Smooth muscle cell (in vitro differentiated cells): ENCODE data around the gene NACAD. TPM values are rescaled to one million over a fixed set of nuclear protein-coding genes. Genes with fewer than 3 reads are reported as not detected.

Experiments used
- DNase-seq: peaks from one replicate; lab custom pipeline; 2025; ENCODE audit not compliant: unreplicated experiment; lab: John Stamatoyannopoulos, UW
- H2AFZ ChIP-seq: fragments of 200-600 bp; sonication (generic); 2 replicates; pipeline ENCODE4 v1.6.0; 2016; ENCODE audit warnings: antibody characterized with exemption, low read depth, mild to moderate bottlenecking
- H3F3A ChIP-seq: fragments of 200-600 bp; sonication (generic); 2 replicates; pipeline ENCODE4 v1.6.0; 2017; ENCODE audit warnings: antibody characterized with exemption, low read depth
- H3K27ac ChIP-seq: fragments of 200-600 bp; sonication (generic); 2 replicates; pipeline ENCODE4 v1.5.1; 2016; ENCODE audit warnings: low read depth, mild to moderate bottlenecking
- H3K27me3 ChIP-seq: fragments of 200-600 bp; sonication (generic); 2 replicates; pipeline ENCODE4 v1.6.1; 2016; ENCODE audit warnings: low read depth, mild to moderate bottlenecking
- H3K36me3 ChIP-seq: fragments of 200-600 bp; sonication (generic); 2 replicates; pipeline ENCODE4 v1.5.1; 2016; ENCODE audit warnings: low read depth
- H3K4me1 ChIP-seq: fragments of 200-600 bp; sonication (generic); 2 replicates; pipeline ENCODE4 v1.5.1; 2016; ENCODE audit warnings: low read depth
- H3K4me2 ChIP-seq: fragments of 200-600 bp; sonication (generic); 2 replicates; pipeline ENCODE4 v1.6.0; 2016; ENCODE audit warnings: mild to moderate bottlenecking
- H3K4me3 ChIP-seq: fragments of 200-600 bp; sonication (generic); 2 replicates; pipeline ENCODE4 v1.5.1; 2016; ENCODE audit warnings: mild to moderate bottlenecking
- H3K79me2 ChIP-seq: fragments of 200-600 bp; sonication (generic); 2 replicates; pipeline ENCODE4 v1.6.0; 2016; ENCODE audit warnings: low read depth, mild to moderate bottlenecking
- H3K9ac ChIP-seq: fragments of 200-600 bp; sonication (generic); 2 replicates; pipeline ENCODE4 v1.6.0; 2016; ENCODE audit warnings: low read depth
- H3K9me3 ChIP-seq: fragments of 200-600 bp; sonication (generic); replicated peaks from 2 replicates; pipeline ENCODE4 v1.5.1; 2016; ENCODE audit warnings: low read depth
- H4K20me1 ChIP-seq: fragments of 200-600 bp; sonication (generic); 2 replicates; pipeline ENCODE4 v1.6.0; 2016; ENCODE audit warnings: low read depth
- WGBS: methylation state at CpG from one replicate; pipeline ENCODE4 v1.1.7; 2016; ENCODE audit warnings: low lambda C conversion rate; 5-methylcytosine and 5-hydroxymethylcytosine counted together
- polyA plus RNA-seq: library from polyadenylated mRNA; unstranded; fragments of >200 nt; fragmentation: Nextera tagmentation; extraction: Ambion mirVana; gene quantifications from 2 replicates; pipeline ENCODE4 v1.2.1, GENCODE V29; 2016
- total RNA-seq: library from RNA; depleted of rRNA; stranded (reverse); fragments of >200 nt; gene quantifications from 2 replicates; pipeline ENCODE4 v1.2.3, GENCODE V29; 2014
- TF ChIP-seq, protein P1 (sequence below): fragments of 200-600 bp; sonication (generic); IDR thresholded peaks from 2 replicates; pipeline ENCODE4 v1.5.1; 2017; ENCODE audit warnings: borderline replicate concordance, mild to moderate bottlenecking, antibody characterized with exemption; ENCODE audit not compliant: insufficient read depth, poor library complexity, severe bottlenecking

The NACAD gene
- total and polyA plus RNA-seq, 2 experiments from 2014 or later, result 5.3 to 12.5 TPM

DNA sequence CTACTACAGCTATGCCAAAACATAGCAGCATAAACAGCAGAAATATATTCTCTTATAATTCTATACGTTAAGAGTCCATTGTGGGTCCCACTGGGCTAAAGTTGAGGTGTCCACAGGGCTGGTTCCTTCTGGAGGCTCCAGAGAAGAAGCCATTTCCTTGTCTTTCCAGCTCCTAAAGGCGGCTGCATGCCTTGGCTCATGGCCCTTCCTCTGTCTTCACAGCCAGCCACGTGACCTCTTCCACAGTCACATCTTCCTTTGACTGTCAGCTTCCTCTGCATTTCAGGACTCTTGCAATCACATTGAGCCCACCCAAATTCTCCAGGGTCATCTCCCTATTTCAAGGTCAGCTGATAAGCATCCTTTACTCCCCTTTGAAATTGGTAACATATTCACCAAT, 17.2 kb downstream of the NACAD start:
- TF ChIP-seq, protein P1, sequence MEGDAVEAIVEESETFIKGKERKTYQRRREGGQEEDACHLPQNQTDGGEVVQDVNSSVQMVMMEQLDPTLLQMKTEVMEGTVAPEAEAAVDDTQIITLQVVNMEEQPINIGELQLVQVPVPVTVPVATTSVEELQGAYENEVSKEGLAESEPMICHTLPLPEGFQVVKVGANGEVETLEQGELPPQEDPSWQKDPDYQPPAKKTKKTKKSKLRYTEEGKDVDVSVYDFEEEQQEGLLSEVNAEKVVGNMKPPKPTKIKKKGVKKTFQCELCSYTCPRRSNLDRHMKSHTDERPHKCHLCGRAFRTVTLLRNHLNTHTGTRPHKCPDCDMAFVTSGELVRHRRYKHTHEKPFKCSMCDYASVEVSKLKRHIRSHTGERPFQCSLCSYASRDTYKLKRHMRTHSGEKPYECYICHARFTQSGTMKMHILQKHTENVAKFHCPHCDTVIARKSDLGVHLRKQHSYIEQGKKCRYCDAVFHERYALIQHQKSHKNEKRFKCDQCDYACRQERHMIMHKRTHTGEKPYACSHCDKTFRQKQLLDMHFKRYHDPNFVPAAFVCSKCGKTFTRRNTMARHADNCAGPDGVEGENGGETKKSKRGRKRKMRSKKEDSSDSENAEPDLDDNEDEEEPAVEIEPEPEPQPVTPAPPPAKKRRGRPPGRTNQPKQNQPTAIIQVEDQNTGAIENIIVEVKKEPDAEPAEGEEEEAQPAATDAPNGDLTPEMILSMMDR, result no peak
- Histone ChIP-seq H3K27me3 (no peaks in the 10 kb centered on the region), H3K4me2 (no peak overlapping the region), H3K9ac (no peak overlapping the region), H3K9me3 (no peaks in the 10 kb centered on the region), H3K4me1 (no peaks in the 10 kb centered on the region), H3K4me3 (no peak overlapping the region), H4K20me1 (peaks cover 21% of the 10 kb centered on the region), H3F3A (no peaks in the 10 kb centered on the region), H2AFZ (no peak overlapping the region), H3K79me2 (no peaks in the 10 kb centered on the region), H3K36me3 (no peaks in the 10 kb centered on the region), H3K27ac (no peak overlapping the region)
- WGBS, result 77% methylated on average over 3 of the region's 3 CpGs
- DNase-seq, result no peak

GRCh38 chr7:45070254-45070642, 18.5 kb downstream of the NACAD start:
- WGBS, result 92% methylated on average over 1 of the region's 1 CpG
- no peak overlapping the region for H3K4me2 ChIP-seq

GRCh38 chr7:45069444-45070253, 19.1 kb downstream of the NACAD start:
- H3K4me3 ChIP-seq, result no peak overlapping the region
- TF ChIP-seq, protein P1, result no peak
- H4K20me1 ChIP-seq, result peaks cover 24% of the 10 kb centered on the region
- H3K4me1 ChIP-seq, result no peaks in the 10 kb centered on the region
- H3K36me3 ChIP-seq, result no peaks in the 10 kb centered on the region
- H2AFZ ChIP-seq, result no peak overlapping the region
- no peaks in the 10 kb centered on the region for H3K9me3 ChIP-seq
- H3K4me2 ChIP-seq, result no peak overlapping the region
- no peaks in the 10 kb centered on the region for H3K27me3 ChIP-seq
- no peak for DNase-seq
- H3K9ac ChIP-seq, result no peak overlapping the region
- no peak overlapping the region for H3K27ac ChIP-seq
- 98% methylated on average over 15 of the region's 15 CpGs for WGBS
- H3F3A ChIP-seq, result no peaks in the 10 kb centered on the region
- H3K79me2 ChIP-seq, result peaks cover 4% of the 10 kb centered on the region

More at GRCh38 chr7:45070254-45070642, 18.5 kb downstream of the NACAD start:
- no peaks in the 10 kb centered on the region for H3K36me3 ChIP-seq
- no peaks in the 10 kb centered on the region for H3K4me1 ChIP-seq
- peaks cover 24% of the 10 kb centered on the region for H4K20me1 ChIP-seq
- DNase-seq, result no peak
- H3F3A ChIP-seq, result no peaks in the 10 kb centered on the region
- H3K27me3 ChIP-seq, result no peaks in the 10 kb centered on the region
- no peak overlapping the region for H2AFZ ChIP-seq
- no peak overlapping the region for H3K4me3 ChIP-seq
- H3K27ac ChIP-seq, result no peak overlapping the region
- TF ChIP-seq, protein P1, result no peak
- peaks cover 4% of the 10 kb centered on the region for H3K79me2 ChIP-seq
- H3K9me3 ChIP-seq, result no peaks in the 10 kb centered on the region
- no peak overlapping the region for H3K9ac ChIP-seq
